Neural progenitor cell (in vitro differentiated cells): ENCODE data around the gene MOK. TPM values are rescaled to one million over a fixed set of nuclear protein-coding genes. Genes with fewer than 3 reads are reported as not detected.

Source experiments
- DNase-seq: peaks from one replicate; pipeline ENCODE4 v3.0.0-alpha.2; 2016; ENCODE audit warnings: low spot score
- H2AFZ ChIP-seq: fragments of 200-600 bp; sonication (generic); replicated peaks from 2 replicates; pipeline ENCODE4 v1.6.1; 2016; ENCODE audit warnings: antibody characterized with exemption
- H3F3A ChIP-seq: fragments of 200-600 bp; sonication (generic); 2 replicates; pipeline ENCODE4 v1.6.1; 2016; ENCODE audit warnings: antibody characterized with exemption, low read depth
- H3K27ac ChIP-seq: fragments of 200-600 bp; sonication (generic); 2 replicates; pipeline ENCODE4 v1.5.1; 2016; ENCODE audit warnings: mild to moderate bottlenecking
- H3K27me3 ChIP-seq: fragments of 200-600 bp; sonication (generic); 2 replicates; pipeline ENCODE4 v1.6.1; 2016; ENCODE audit warnings: mild to moderate bottlenecking, moderate library complexity
- H3K36me3 ChIP-seq: fragments of 200-600 bp; sonication (generic); 2 replicates; pipeline ENCODE4 v1.5.1; 2016
- H3K4me1 ChIP-seq: fragments of 200-600 bp; sonication (generic); 2 replicates; pipeline ENCODE4 v1.6.1; 2016; ENCODE audit warnings: mixed run types
- H3K4me2 ChIP-seq: fragments of 200-600 bp; sonication (generic); 2 replicates; pipeline ENCODE4 v1.6.1; 2016
- H3K4me3 ChIP-seq: fragments of 200-600 bp; sonication (generic); 2 replicates; pipeline ENCODE4 v1.5.1; 2016
- H3K79me2 ChIP-seq: fragments of 200-600 bp; sonication (generic); 2 replicates; pipeline ENCODE4 v1.6.1; 2016; ENCODE audit warnings: low read depth
- H3K9ac ChIP-seq: fragments of 200-600 bp; sonication (generic); 2 replicates; pipeline ENCODE4 v1.6.1; 2016
- H3K9me3 ChIP-seq: fragments of 200-600 bp; sonication (generic); 2 replicates; pipeline ENCODE4 v1.5.1; 2016; ENCODE audit warnings: low read depth
- H4K20me1 ChIP-seq: fragments of 200-600 bp; sonication (generic); 2 replicates; pipeline ENCODE4 v1.6.1; 2016; ENCODE audit warnings: low read depth
- H3K27ac Mint-ChIP-seq: 3 replicates; pipeline ENCODE4 v1.8.0; 2021; ENCODE audit warnings: mixed read lengths
- H3K27me3 Mint-ChIP-seq: 2 replicates; pipeline ENCODE4 v1.8.0; 2022; ENCODE audit warnings: low read depth, mild to moderate bottlenecking, inconsistent platforms, moderate library complexity, mixed read lengths; ENCODE audit not compliant: insufficient read depth
- H3K36me3 Mint-ChIP-seq: 3 replicates; pipeline ENCODE4 v1.8.0; 2021; ENCODE audit warnings: mixed read lengths
- H3K4me1 Mint-ChIP-seq: 3 replicates; pipeline ENCODE4 v1.8.0; 2021; ENCODE audit warnings: mixed read lengths
- H3K4me3 Mint-ChIP-seq: 3 replicates; pipeline ENCODE4 v1.8.0; 2021; ENCODE audit warnings: mild to moderate bottlenecking, moderate library complexity, mixed read lengths
- H3K9me3 Mint-ChIP-seq: 3 replicates; pipeline ENCODE4 v1.8.0; 2020; ENCODE audit warnings: mixed read lengths
- CTCF ChIP-seq: fragments of 200-600 bp; sonication (generic); IDR thresholded peaks from 2 replicates; pipeline ENCODE4 v1.5.1; 2017; ENCODE audit warnings: antibody characterized with exemption, mild to moderate bottlenecking
- EZH2 ChIP-seq: fragments of 200-600 bp; sonication (generic); IDR thresholded peaks from 2 replicates; pipeline ENCODE4 v1.6.1; 2017; ENCODE audit warnings: antibody characterized with exemption, mild to moderate bottlenecking, moderate library complexity
- EZH2phosphoT487 ChIP-seq: fragments of 200-600 bp; sonication (generic); IDR thresholded peaks from 2 replicates; pipeline ENCODE4 v1.6.1; 2017; ENCODE audit warnings: antibody characterized with exemption
- total RNA-seq: library from RNA; depleted of rRNA; stranded (reverse); fragments of >200 nt; gene quantifications from 2 replicates; pipeline ENCODE4 v1.2.3, GENCODE V29; 2015; ENCODE audit warnings: low replicate concordance

MOK gene
- total RNA-seq, 1 donor from 2014 or later: 9.9 TPM

GRCh38 chr14:102209224-102209966 is 95.6 kb downstream of the MOK start:
- H3K4me1 ChIP-seq: no peaks in the 10 kb centered on the region
- no peaks in the 10 kb centered on the region for H3K9me3 ChIP-seq
- no peak overlapping the region for H3K9ac ChIP-seq
- Mint-ChIP-seq H3K27me3 (no peaks in the 10 kb centered on the region), H3K9me3 (no peaks in the 10 kb centered on the region), H3K27ac (no peak overlapping the region), H3K4me3 (no peak overlapping the region), H3K4me1 (peaks cover 17% of the 10 kb centered on the region), H3K36me3 (peaks cover 16% of the 10 kb centered on the region)
- peak; percentile 32 for DNase-seq
- no peaks in the 10 kb centered on the region for H3K27me3 ChIP-seq
- H4K20me1 ChIP-seq: peaks cover 23% of the 10 kb centered on the region
- H3K4me3 ChIP-seq: no peak overlapping the region
- no peaks in the 10 kb centered on the region for H3K36me3 ChIP-seq
- peaks cover 5% of the 10 kb centered on the region for H3K79me2 ChIP-seq
- no peaks in the 10 kb centered on the region for H3F3A ChIP-seq
- no peak overlapping the region for H3K27ac ChIP-seq
- TF ChIP-seq EZH2 (no peak), CTCF (peak; percentile 31)
- H3K4me2 ChIP-seq: no peak overlapping the region
- H2AFZ ChIP-seq: no peak overlapping the region

GRCh38 chr14:102208741-102209140 is 96.2 kb downstream of the MOK start:
- Mint-ChIP-seq H3K4me3 (no peak overlapping the region), H3K27ac (no peak overlapping the region), H3K36me3 (peaks cover 19% of the 10 kb centered on the region), H3K9me3 (no peaks in the 10 kb centered on the region), H3K27me3 (no peaks in the 10 kb centered on the region), H3K4me1 (peaks cover 16% of the 10 kb centered on the region)
- Histone ChIP-seq H3K27ac (no peak overlapping the region), H3K27me3 (no peaks in the 10 kb centered on the region), H3K79me2 (peaks cover 2% of the 10 kb centered on the region), H3K9ac (no peak overlapping the region), H3K4me1 (no peaks in the 10 kb centered on the region), H3K9me3 (no peaks in the 10 kb centered on the region), H3K36me3 (no peaks in the 10 kb centered on the region), H4K20me1 (peaks cover 21% of the 10 kb centered on the region), H2AFZ (no peak overlapping the region), H3F3A (no peaks in the 10 kb centered on the region), H3K4me2 (no peak overlapping the region), H3K4me3 (no peak overlapping the region)
- DNase-seq: no peak
- no peak for TF ChIP-seq EZH2phosphoT487
- no peak for TF ChIP-seq CTCF
- TF ChIP-seq EZH2: no peak

GRCh38 chr14:102207831-102208365 is 97.1 kb downstream of the MOK start:
- no peak overlapping the region for H3K27ac Mint-ChIP-seq
- H3K36me3 ChIP-seq: no peaks in the 10 kb centered on the region
- H3K4me1 ChIP-seq: no peaks in the 10 kb centered on the region

GRCh38 chr14:102206918-102207317 is 98.0 kb downstream of the MOK start:
- H3K9me3 ChIP-seq: no peaks in the 10 kb centered on the region
- H3F3A ChIP-seq: no peaks in the 10 kb centered on the region
- peaks cover 18% of the 10 kb centered on the region for H4K20me1 ChIP-seq
- H3K9ac ChIP-seq: no peak overlapping the region
- H2AFZ ChIP-seq: no peak overlapping the region
- H3K27ac Mint-ChIP-seq: no peak overlapping the region
- no peaks in the 10 kb centered on the region for H3K27me3 Mint-ChIP-seq
- peaks cover 16% of the 10 kb centered on the region for H3K4me1 Mint-ChIP-seq
- H3K36me3 Mint-ChIP-seq: peaks cover 19% of the 10 kb centered on the region
- H3K27ac ChIP-seq: no peak overlapping the region
- H3K4me1 ChIP-seq: no peaks in the 10 kb centered on the region
- H3K4me3 Mint-ChIP-seq: no peak overlapping the region
- H3K79me2 ChIP-seq: peaks cover 18% of the 10 kb centered on the region
- peak; percentile 30 for DNase-seq
- no peak overlapping the region for H3K4me3 ChIP-seq
- H3K4me2 ChIP-seq: no peak overlapping the region
- no peaks in the 10 kb centered on the region for H3K36me3 ChIP-seq
- H3K9me3 Mint-ChIP-seq: no peaks in the 10 kb centered on the region
- H3K27me3 ChIP-seq: no peaks in the 10 kb centered on the region
- TF ChIP-seq EZH2phosphoT487 (no peak), CTCF (no peak), EZH2 (no peak)

More at GRCh38 chr14:102207831-102208365, 97.1 kb downstream of the MOK start:
- no peak for DNase-seq
- no peak overlapping the region for H3K4me3 Mint-ChIP-seq
- Histone ChIP-seq H3F3A (no peaks in the 10 kb centered on the region), H2AFZ (no peak overlapping the region), H3K9me3 (no peaks in the 10 kb centered on the region), H3K27ac (no peak overlapping the region), H3K4me2 (no peak overlapping the region), H3K9ac (no peak overlapping the region), H3K79me2 (peaks cover 11% of the 10 kb centered on the region), H4K20me1 (peaks cover 20% of the 10 kb centered on the region), H3K27me3 (no peaks in the 10 kb centered on the region), H3K4me3 (no peak overlapping the region)
- TF ChIP-seq EZH2: no peak
- H3K4me1 Mint-ChIP-seq: peaks cover 16% of the 10 kb centered on the region
- no peaks in the 10 kb centered on the region for H3K27me3 Mint-ChIP-seq
- peaks cover 19% of the 10 kb centered on the region for H3K36me3 Mint-ChIP-seq
- no peaks in the 10 kb centered on the region for H3K9me3 Mint-ChIP-seq
